ENCODE measurements around the gene ROGDI.
"Not testable (repeated sequence)": the region's sequence is repeated elsewhere in the genome, so short reads cannot be mapped to it uniquely, and the experiment has no call there.

The ROGDI gene

GRCh38 chr16:4790261-4790660 lies 12.2 kb downstream of the ROGDI start:
- DNase-seq: no peak

GRCh38 chr16:4788910-4789309 lies 13.5 kb downstream of the ROGDI start:
- no peak for DNase-seq

- no peak for DNase-seq
Observed at GRCh38 chr16:4788489-4788889, 13.9 kb downstream of the ROGDI start.

GRCh38 chr16:4787627-4788482 lies 14.6 kb downstream of the ROGDI start, which contains the start of gene SEPTIN12:
TSS of gene SEPTIN12 (minus strand) at chr16:4788345. CDS start at chr16:4787645, 700 bp downstream.
- DNase-seq: no peak

- no peak for DNase-seq
Observed at GRCh38 chr16:4787068-4787467, 15.4 kb downstream of the ROGDI start.

GRCh38 chr16:4785758-4786433 lies 16.5 kb downstream of the ROGDI start:
- no peak for DNase-seq

GRCh38 chr16:4784444-4784987 lies 17.9 kb downstream of the ROGDI start:
- DNase-seq: not testable (repeated sequence)

- DNase-seq: no peak
Observed at GRCh38 chr16:4783951-4784336, 18.5 kb downstream of the ROGDI start.

- DNase-seq: no peak
Observed at GRCh38 chr16:4783251-4783950, 19.0 kb downstream of the ROGDI start.

- DNase-seq: no peak
Observed at GRCh38 chr16:4780235-4780634, 22.2 kb downstream of the ROGDI start.

- DNase-seq: no peak
Observed at GRCh38 chr16:4778050-4778392, 24.4 kb downstream of the ROGDI start.

GRCh38 chr16:4777339-4778049 lies 24.9 kb downstream of the ROGDI start:
- DNase-seq: no peak

- no peak for DNase-seq
Observed at GRCh38 chr16:4776141-4776705, 26.2 kb downstream of the ROGDI start.

GRCh38 chr16:4775005-4775404 lies 27.4 kb downstream of the ROGDI start:
- no peak for DNase-seq

- no peak for DNase-seq
Observed at GRCh38 chr16:4772351-4772750, 30.1 kb downstream of the ROGDI start.

- DNase-seq: no peak
Observed at GRCh38 chr16:4771646-4772045, 30.8 kb downstream of the ROGDI start.

GRCh38 chr16:4769306-4769638 lies 33.2 kb downstream of the ROGDI start:
- no peak for DNase-seq

GRCh38 chr16:4768549-4769305 lies 33.7 kb downstream of the ROGDI start:
- DNase-seq: peak; percentile 90

GRCh38 chr16:4767872-4768548 lies 34.4 kb downstream of the ROGDI start:
- peak; percentile 30 for DNase-seq

GRCh38 chr16:4766875-4767628 lies 35.4 kb downstream of the ROGDI start, which contains the start of gene ZNF500:
TSS of gene ZNF500 (minus strand) at chr16:4767162. CDS start at chr16:4765978, 1,184 bp downstream.
- peak; percentile 97 for DNase-seq

Measured in CD4-positive, alpha-beta T cell treated with Interleukin-21 for 1 hour (primary cell).